Gastroesophageal sphincter (tissue), 3 donors: Measurements from ENCODE around the gene SIRPD.

Experiments used
- EP300 ChIP-seq: sonication (generic); formaldehyde crosslinking; IDR thresholded peaks from one replicate; pipeline ENCODE4 v1.6.1; 2017; ENCODE audit warnings: antibody characterized with exemption, mild to moderate bottlenecking
- POLR2A ChIP-seq, 2 donors: fragments of 450-650 bp; IDR thresholded peaks; one replicate each; pipeline ENCODE4 v1.6.1; 2017; ENCODE audit warnings: antibody characterized with exemption in 2 of 2, mild to moderate bottlenecking in 2 of 2, moderate library complexity in 1 of 2
- POLR2AphosphoS5 ChIP-seq: sonication (generic); formaldehyde crosslinking; IDR thresholded peaks from one replicate; pipeline ENCODE4 v1.6.1; 2017; ENCODE audit warnings: antibody characterized with exemption
- TF ChIP-seq, protein P1 (sequence below), 4 experiments: fragments of 200-600 bp in 2 of 4; fragments of 450-650 bp in 2 of 4; sonication (generic) in 1 of 4; IDR thresholded peaks; one replicate each; pipeline ENCODE4 v1.5.1; 2017 to 2019; ENCODE audit warnings: antibody characterized with exemption in 4 of 4, mild to moderate bottlenecking in 2 of 4, moderate library complexity in 2 of 4

DNA sequence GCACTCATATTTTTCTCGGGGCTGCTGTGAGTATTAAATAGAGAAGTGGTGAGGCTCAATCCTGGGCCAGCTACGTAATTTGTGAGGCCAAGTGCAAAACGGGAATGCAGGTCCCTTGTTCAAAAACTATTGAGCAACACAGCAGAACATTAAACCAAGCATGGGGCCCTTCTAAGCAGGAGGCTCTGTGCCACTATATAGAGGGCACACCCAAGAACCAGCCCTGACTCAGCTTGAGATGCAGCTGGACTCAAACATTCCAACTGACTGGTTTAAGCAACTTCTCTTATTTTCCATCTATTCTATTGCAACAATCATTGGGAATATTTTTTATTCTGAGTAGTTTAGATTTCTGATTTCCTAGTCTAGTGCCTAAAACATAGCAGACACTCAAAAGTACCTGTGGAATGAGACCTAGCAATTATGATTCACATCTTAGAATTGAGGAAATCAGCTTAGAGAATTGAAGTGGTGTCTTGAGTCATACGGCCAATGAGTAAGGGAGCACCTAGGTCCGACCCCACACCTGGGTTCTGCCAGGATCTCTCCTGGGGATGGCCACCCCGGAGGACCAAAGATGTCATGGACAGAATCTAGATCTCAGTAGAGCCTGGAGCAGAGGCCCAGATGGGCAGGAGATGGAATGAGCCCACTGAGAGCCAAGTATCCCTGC is 67.6 kb downstream of the SIRPD start:
- TF ChIP-seq EP300 (no peak), POLR2A (IDR thresholded peaks at IDR 0.05) (peak; percentile 21 to 27), POLR2AphosphoS5 (no peak)
- TF ChIP-seq, protein P1, sequence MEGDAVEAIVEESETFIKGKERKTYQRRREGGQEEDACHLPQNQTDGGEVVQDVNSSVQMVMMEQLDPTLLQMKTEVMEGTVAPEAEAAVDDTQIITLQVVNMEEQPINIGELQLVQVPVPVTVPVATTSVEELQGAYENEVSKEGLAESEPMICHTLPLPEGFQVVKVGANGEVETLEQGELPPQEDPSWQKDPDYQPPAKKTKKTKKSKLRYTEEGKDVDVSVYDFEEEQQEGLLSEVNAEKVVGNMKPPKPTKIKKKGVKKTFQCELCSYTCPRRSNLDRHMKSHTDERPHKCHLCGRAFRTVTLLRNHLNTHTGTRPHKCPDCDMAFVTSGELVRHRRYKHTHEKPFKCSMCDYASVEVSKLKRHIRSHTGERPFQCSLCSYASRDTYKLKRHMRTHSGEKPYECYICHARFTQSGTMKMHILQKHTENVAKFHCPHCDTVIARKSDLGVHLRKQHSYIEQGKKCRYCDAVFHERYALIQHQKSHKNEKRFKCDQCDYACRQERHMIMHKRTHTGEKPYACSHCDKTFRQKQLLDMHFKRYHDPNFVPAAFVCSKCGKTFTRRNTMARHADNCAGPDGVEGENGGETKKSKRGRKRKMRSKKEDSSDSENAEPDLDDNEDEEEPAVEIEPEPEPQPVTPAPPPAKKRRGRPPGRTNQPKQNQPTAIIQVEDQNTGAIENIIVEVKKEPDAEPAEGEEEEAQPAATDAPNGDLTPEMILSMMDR (IDR thresholded peaks at IDR 0.05): no peak
